Endothelial cell of umbilical vein (primary cell): Measurements from ENCODE around the gene TRIM52. TPM values are rescaled to one million over a fixed set of nuclear protein-coding genes. Genes with fewer than 3 reads are reported as not detected.

ENCODE experiments used
- BruUV-seq: library from RNA; stranded (reverse); fragments of 400-500 nt; replicated peaks from 2 replicates; lab custom pipeline; 2021; lab: Mats Ljungman, UMichigan
- CTCF ChIA-PET: fragments of 300-600, 350-600 bp; sonication (Branson Sonifier 250); formaldehyde crosslinking; loops from one replicate; lab custom pipeline; 2021; ENCODE audit warnings: antibody characterized with exemption, inconsistent platforms; lab: Charles Lee
- POLR2A ChIA-PET: fragments of 300-600, 350-600 bp; sonication (Branson Sonifier 250); formaldehyde crosslinking; loops from one replicate; lab custom pipeline; 2021; ENCODE audit warnings: antibody characterized with exemption, inconsistent platforms; lab: Charles Lee
- DNase-seq: peaks from one replicate; pipeline ENCODE4 v3.0.0-alpha.2; 2011; ENCODE audit warnings: low read depth, low spot score
- FAIRE-seq: peaks from 2 replicates; lab custom pipeline; 2011; peaks lifted over from hg19 to GRCh38; lab: Jason Lieb, UNC
- H2AFZ ChIP-seq: 2 replicates; pipeline ENCODE4 v1.6.0; 2012; ENCODE audit warnings: low read depth, low read length, control low read depth, inconsistent platforms
- H3K27ac ChIP-seq: 2 replicates; pipeline ENCODE4 v1.5.1; 2011; ENCODE audit warnings: low read depth, mild to moderate bottlenecking, control low read depth, low read length, moderate library complexity; ENCODE audit not compliant: insufficient read depth
- H3K27me3 ChIP-seq, 2 experiments: 2 replicates each; pipeline versions ENCODE4 v1.6.0 to v1.6.1; 2011; ENCODE audit warnings: low read length in 2 of 2, mixed read lengths in 1 of 2; ENCODE audit not compliant: control insufficient read depth in 2 of 2, insufficient read depth in 2 of 2
- H3K36me3 ChIP-seq, 2 experiments: 2 replicates in 1 of 2; 3 replicates in 1 of 2; pipeline ENCODE4 v1.5.1; 2011; ENCODE audit warnings: low read length in 2 of 2, mild to moderate bottlenecking in 1 of 2, moderate library complexity in 1 of 2; ENCODE audit not compliant: control insufficient read depth in 2 of 2, insufficient read depth in 2 of 2; ENCODE audit errors: extremely low read depth in 1 of 2
- H3K4me1 ChIP-seq: 3 replicates; pipeline ENCODE4 v1.5.1; 2011; ENCODE audit warnings: mild to moderate bottlenecking, low read length; ENCODE audit not compliant: control insufficient read depth, insufficient read depth; ENCODE audit errors: extremely low read depth
- H3K4me2 ChIP-seq: 2 replicates; pipeline ENCODE4 v1.6.1; 2011; ENCODE audit warnings: low read length, control low read depth, mixed read lengths; ENCODE audit not compliant: insufficient read depth
- H3K4me3 ChIP-seq, 3 experiments: fragments of 200-600 bp in 1 of 3; sonication (generic), shearing (Covaris generic) in 1 of 3; replicated peaks in 1 of 3; 2 replicates each; pipeline ENCODE4 v1.5.1; 2011 to 2016; ENCODE audit warnings: control low read depth in 3 of 3, low read length in 3 of 3, mild to moderate bottlenecking in 2 of 3, inconsistent platforms in 1 of 3, low read depth in 1 of 3, moderate library complexity in 1 of 3; ENCODE audit not compliant: insufficient read depth in 1 of 3
- H3K79me2 ChIP-seq: 2 replicates; pipeline ENCODE4 v1.6.0; 2012; ENCODE audit warnings: low read length, inconsistent platforms; ENCODE audit not compliant: control insufficient read depth, insufficient read depth
- H3K9ac ChIP-seq: replicated peaks from 2 replicates; pipeline ENCODE3; 2011; ENCODE audit warnings: low read length, control low read depth; ENCODE audit not compliant: insufficient read depth; ENCODE audit errors: extremely low read depth
- H3K9me1 ChIP-seq: replicated peaks from 3 replicates; pipeline ENCODE4 v1.6.0; 2011; ENCODE audit warnings: mild to moderate bottlenecking, low read length; ENCODE audit not compliant: control insufficient read depth, insufficient read depth; ENCODE audit errors: extremely low read depth
- H3K9me3 ChIP-seq: replicated peaks from 2 replicates; pipeline ENCODE4 v1.5.1; 2012; ENCODE audit warnings: low read length, inconsistent platforms; ENCODE audit not compliant: control insufficient read depth, insufficient read depth
- H4K20me1 ChIP-seq: replicated peaks from 2 replicates; pipeline ENCODE3; 2011; ENCODE audit warnings: mild to moderate bottlenecking, low read length; ENCODE audit not compliant: control insufficient read depth, insufficient read depth; ENCODE audit errors: extremely low read depth
- CTCF ChIP-seq, 2 donors: IDR thresholded peaks; 1 replicate in 1 of 2; 2 replicates in 1 of 2; pipeline ENCODE4 v1.5.1; 2011; ENCODE audit warnings: low read length in 2 of 2, mild to moderate bottlenecking in 2 of 2, moderate library complexity in 2 of 2, control low read depth in 1 of 2, inconsistent platforms in 1 of 2, low read depth in 1 of 2; ENCODE audit not compliant: insufficient read depth in 1 of 2; ENCODE audit errors: extremely low read depth in 1 of 2
- EZH2 ChIP-seq: IDR thresholded peaks from 2 replicates; pipeline ENCODE4 v1.6.1; 2012; ENCODE audit warnings: borderline replicate concordance, low read depth, mild to moderate bottlenecking, moderate library complexity, low read length, inconsistent platforms; ENCODE audit not compliant: severe bottlenecking
- FOS ChIP-seq: IDR thresholded peaks from 2 replicates; pipeline ENCODE4 v1.6.1; 2011; ENCODE audit warnings: mild to moderate bottlenecking, low read length, moderate library complexity, borderline replicate concordance; ENCODE audit not compliant: insufficient read depth
- GATA2 ChIP-seq: IDR thresholded peaks from 2 replicates; pipeline ENCODE4 v1.7.0; 2011; ENCODE audit warnings: low read depth, mild to moderate bottlenecking, moderate library complexity, mixed read lengths, low read length; ENCODE audit not compliant: insufficient read length, insufficient read depth
- JUN ChIP-seq: IDR thresholded peaks from 2 replicates; pipeline ENCODE4 v1.6.1; 2011; ENCODE audit warnings: borderline replicate concordance, low read depth; ENCODE audit not compliant: insufficient read length, insufficient read depth
- MAX ChIP-seq: IDR thresholded peaks from 2 replicates; pipeline ENCODE4 v1.6.1; 2011; ENCODE audit not compliant: insufficient read depth, insufficient read length
- MYC ChIP-seq: IDR thresholded peaks from one replicate; pipeline ENCODE4 v1.6.1; 2011; ENCODE audit warnings: mild to moderate bottlenecking, low read depth, low read length
- POLR2A ChIP-seq: IDR thresholded peaks from 2 replicates; pipeline ENCODE4 v1.6.1; 2012; ENCODE audit warnings: low read depth, mild to moderate bottlenecking, control low read depth, low read length
- POLR2AphosphoS5 ChIP-seq: IDR thresholded peaks from 2 replicates; pipeline ENCODE4 v1.6.1; 2012; ENCODE audit warnings: low read depth, mild to moderate bottlenecking, control low read depth, low read length, moderate library complexity; ENCODE audit not compliant: insufficient read depth
- dilution Hi-C: fragments of 300-500 bp; cut with MboI; formaldehyde crosslinking; loops from one replicate; pipeline ENCODE4 v1.15.0; 2019; ENCODE audit warnings: low sequenced_read_pairs; ENCODE audit not compliant: extremely low pct_ligation_motif_present
- intact Hi-C: fragments of 100-400 bp; cut with micrococcal nuclease; formaldehyde crosslinking; loops from one replicate; pipeline ENCODE4 v1.10.0; 2022
- polyA plus RNA-seq, 4 experiments: library from polyadenylated mRNA; depleted of rRNA in 3 of 4; stranded (reverse) in 3 of 4; unstranded in 1 of 4; fragments of >200 nt; gene quantifications; 2 replicates each; pipeline versions ENCODE4 v1.2.1 to v1.2.3, GENCODE V29; 2011 to 2012; ENCODE audit warnings: missing spikeins in 1 of 4
- total RNA-seq: library from RNA; stranded (reverse); gene quantifications from 2 replicates; pipeline ENCODE4 v1.2.3, GENCODE V29; 2021

The TRIM52 gene
- total and polyA plus RNA-seq, 2 donors (not counting 3 experiments of a cell fraction or from before 2014, with no cell fraction given) = 5.6 to 10.1 TPM

- CTCF ChIA-PET = no interaction called here
- dilution Hi-C loops (no loop called here), intact Hi-C loops (no loop called here)
- Histone ChIP-seq H3K27me3 (peaks cover 0 to 4% of the 10 kb centered on the region in 2 experiments), H3K27ac (no peak overlapping the region), H2AFZ (no peak overlapping the region), H3K9me1 (no peaks in the 10 kb centered on the region), H3K9ac (no peak overlapping the region), H3K36me3 (no peaks in the 10 kb centered on the region), H3K4me3 (no peak overlapping the region), H4K20me1 (no peaks in the 10 kb centered on the region), H3K9me3 (no peaks in the 10 kb centered on the region), H3K79me2 (no peaks in the 10 kb centered on the region), H3K4me2 (no peak overlapping the region), H3K4me1 (peaks cover 9% of the 10 kb centered on the region)
- POLR2A ChIA-PET = no interaction called here
- no peak for DNase-seq
- TF ChIP-seq EZH2 = no peak
- no peak for TF ChIP-seq MYC
- no peak for TF ChIP-seq POLR2A
- TF ChIP-seq GATA2 = no peak
- no peak for TF ChIP-seq POLR2AphosphoS5
- no peak for FAIRE-seq
- BruUV-seq = no TSS peak
Observed at GRCh38 chr5:181212934-181213333, 48.0 kb downstream of the TRIM52 start.

GRCh38 chr5:181212080-181212479 is 48.9 kb downstream of the TRIM52 start:
- Histone ChIP-seq H3K4me2 (no peak overlapping the region), H3K9me1 (no peaks in the 10 kb centered on the region), H3K36me3 (no peaks in the 10 kb centered on the region), H3K27ac (no peak overlapping the region), H4K20me1 (no peaks in the 10 kb centered on the region), H3K27me3 (peaks cover 0 to 4% of the 10 kb centered on the region in 2 experiments), H3K9ac (no peak overlapping the region), H3K79me2 (no peaks in the 10 kb centered on the region), H2AFZ (no peak overlapping the region), H3K9me3 (no peaks in the 10 kb centered on the region), H3K4me3 (no peak overlapping the region), H3K4me1 (peaks cover 5% of the 10 kb centered on the region)
- ChIA-PET CTCF (no interaction called here), POLR2A (no interaction called here)
- intact Hi-C loops = no loop called here
- FAIRE-seq = no peak
- TF ChIP-seq POLR2AphosphoS5 (no peak), POLR2A (no peak), CTCF (IDR thresholded peaks at IDR 0.05; ENCODE audit: extremely low read depth in 1 of 2, insufficient read depth in 1 of 2, low read depth in 1 of 2, low read length in 2 of 2) (no peak), MAX (no peak), GATA2 (no peak), JUN (no peak), EZH2 (no peak), MYC (no peak), FOS (no peak)
- dilution Hi-C loops = no loop called here
- DNase-seq = no peak
- no TSS peak for BruUV-seq
